ENCODE measurements around the gene MVD.
A peak's percentile ranks its signal among the peaks of the same experiment; 100 is the strongest.

MVD gene

GRCh38 chr16:88638323-88639230, 24.3 kb downstream of the MVD start, which contains the start of gene IL17C:
IL17C (plus strand) TSS chr16:88638572; CDS start chr16:88638642, 70 bp downstream.
- DNase-seq: no peak

- no peak for DNase-seq
Observed at GRCh38 chr16:88636488-88637265, 26.2 kb downstream of the MVD start.

- DNase-seq: no peak
Observed at GRCh38 chr16:88635671-88636319, 27.1 kb downstream of the MVD start.

- DNase-seq: no peak
Observed at GRCh38 chr16:88634994-88635670, 27.8 kb downstream of the MVD start.

- no peak for DNase-seq
Observed at GRCh38 chr16:88634141-88634993, 28.5 kb downstream of the MVD start.

- DNase-seq: peak in 1 of 2 experiments; percentile 22
Observed at GRCh38 chr16:88633684-88634140, 29.2 kb downstream of the MVD start.

- no peak for DNase-seq
Observed at GRCh38 chr16:88632587-88632930, 30.3 kb downstream of the MVD start.

- DNase-seq: no peak
Observed at GRCh38 chr16:88631920-88632586, 30.8 kb downstream of the MVD start.

GRCh38 chr16:88631384-88631783, 31.5 kb downstream of the MVD start:
- DNase-seq: no peak

- DNase-seq: no peak
Observed at GRCh38 chr16:88630941-88631340, 31.9 kb downstream of the MVD start.

- DNase-seq: no peak
Observed at GRCh38 chr16:88630433-88630832, 32.5 kb downstream of the MVD start.

- DNase-seq: no peak
Observed at GRCh38 chr16:88629835-88630234, 33.1 kb downstream of the MVD start.

- DNase-seq: peak; percentile 26 to 68
Observed at GRCh38 chr16:88628512-88628974, 34.3 kb downstream of the MVD start.

GRCh38 chr16:88627531-88628411, 35.1 kb downstream of the MVD start:
- DNase-seq: no peak

- no peak for DNase-seq
Observed at GRCh38 chr16:88626646-88627045, 36.2 kb downstream of the MVD start.

- no peak for DNase-seq
Observed at GRCh38 chr16:88624977-88625576, 37.8 kb downstream of the MVD start.

- no peak for DNase-seq
Observed at GRCh38 chr16:88624481-88624880, 38.4 kb downstream of the MVD start.

- no peak for DNase-seq
Observed at GRCh38 chr16:88623858-88624257, 39.0 kb downstream of the MVD start.

GRCh38 chr16:88622866-88623265, 40.0 kb downstream of the MVD start:
- DNase-seq: no peak

GRCh38 chr16:88622125-88622524, 40.8 kb downstream of the MVD start:
- no peak for DNase-seq

Measured in NCI-H524 (cell line).